GM12892 (cell line): ENCODE results near the gene MEGF11.

Experiments used
- POLR2A ChIP-seq: IDR thresholded peaks from 2 replicates; pipeline ENCODE4 v1.6.1; 2011; ENCODE audit warnings: low read depth, low read length, control low read depth
- POLR2AphosphoS5 ChIP-seq: IDR thresholded peaks from 2 replicates; pipeline ENCODE4 v1.6.1; 2011; ENCODE audit warnings: low read depth, low read length, control low read depth
- TAF1 ChIP-seq: IDR thresholded peaks from 2 replicates; pipeline ENCODE4 v1.6.1; 2011; ENCODE audit warnings: low read depth, mild to moderate bottlenecking, control low read depth, low read length, borderline replicate concordance

- TF ChIP-seq POLR2A: no peak
- no peak for TF ChIP-seq POLR2AphosphoS5
- TF ChIP-seq TAF1: no peak
Measured at GRCh38 chr15:65918357-65918920, 335.1 kb downstream of the MEGF11 start.
